NCI-H524 (cell line): ENCODE results near the gene SLC12A8.
A peak's percentile ranks its signal among the peaks of the same experiment; 100 is the strongest.

Experiments used
- DNase-seq, 2 experiments: peaks; one replicate each; lab custom pipeline; 2025; lab: John Stamatoyannopoulos, UW

The SLC12A8 gene

GRCh38 chr3:125214738-125215137 lies 2.2 kb upstream of the SLC12A8 start:
- DNase-seq: no peak

GRCh38 chr3:125213946-125214542 lies 1.5 kb upstream of the SLC12A8 start:
- no peak for DNase-seq

GRCh38 chr3:125213364-125213755 lies 812 bp upstream of the SLC12A8 start:
- DNase-seq: no peak

- no peak for DNase-seq
Measured at GRCh38 chr3:125212091-125212508, 448 bp downstream of the SLC12A8 start.

GRCh38 chr3:125211523-125212090 lies 941 bp downstream of the SLC12A8 start:
- DNase-seq: no peak

GRCh38 chr3:125207949-125208568 lies 4.5 kb downstream of the SLC12A8 start:
- no peak for DNase-seq

- peak; percentile 67 to 74 for DNase-seq
Measured at GRCh38 chr3:125207507-125207906, 5.0 kb downstream of the SLC12A8 start.

GRCh38 chr3:125206934-125207333 lies 5.6 kb downstream of the SLC12A8 start:
- no peak for DNase-seq

GRCh38 chr3:125203731-125204130 lies 8.8 kb downstream of the SLC12A8 start:
- DNase-seq: no peak

- no peak for DNase-seq
Measured at GRCh38 chr3:125202197-125202596, 10.4 kb downstream of the SLC12A8 start.

GRCh38 chr3:125200731-125201139 lies 11.8 kb downstream of the SLC12A8 start:
- no peak for DNase-seq

GRCh38 chr3:125194849-125195601 lies 17.5 kb downstream of the SLC12A8 start:
- peak in 1 of 2 experiments; percentile 46 for DNase-seq

- DNase-seq: no peak
Measured at GRCh38 chr3:125194061-125194848, 18.3 kb downstream of the SLC12A8 start.

GRCh38 chr3:125192190-125193035 lies 20.1 kb downstream of the SLC12A8 start:
- DNase-seq: no peak

GRCh38 chr3:125191730-125192129 lies 20.8 kb downstream of the SLC12A8 start:
- no peak for DNase-seq

GRCh38 chr3:125191256-125191655 lies 21.3 kb downstream of the SLC12A8 start:
- DNase-seq: no peak

GRCh38 chr3:125190786-125191185 lies 21.8 kb downstream of the SLC12A8 start:
- no peak for DNase-seq

GRCh38 chr3:125189378-125190165 lies 23.0 kb downstream of the SLC12A8 start:
- DNase-seq: no peak

- DNase-seq: no peak
Measured at GRCh38 chr3:125188955-125189354, 23.6 kb downstream of the SLC12A8 start.

- no peak for DNase-seq
Measured at GRCh38 chr3:125187599-125187910, 25.0 kb downstream of the SLC12A8 start.
